ENCODE results near the gene SPINT1.

The SPINT1 gene

GRCh38 chr15:40843885-40844695, at the start of gene SPINT1:
TSS of gene SPINT1 (plus strand) at chr15:40844048. CDS start at chr15:40844555, 507 bp downstream.
- Histone ChIP-seq H3K27me3 (ENCODE audit: insufficient read depth, low read depth, severe bottlenecking) (no peaks in the 10 kb centered on the region), H3K27ac (no peak within 1 kb of the TSS), H3K36me3 (no peaks in the 10 kb centered on the region), H3K4me3 (ENCODE audit: low read depth, low read length) (no peak within 1 kb of the TSS), H3K9me3 (ENCODE audit: severe bottlenecking) (no peaks in the 10 kb centered on the region)
- TF ChIP-seq CTCF (IDR thresholded peaks at IDR 0.05; ENCODE audit: low read depth, low read length) = no peak
- DNase-seq = no peak

GRCh38 chr15:40796041-40796440, 47.8 kb upstream of the SPINT1 start:
- H3K4me3 ChIP-seq (ENCODE audit: low read depth, low read length) = no peak overlapping the region
- H3K27me3 ChIP-seq (ENCODE audit: insufficient read depth, low read depth, severe bottlenecking) = no peaks in the 10 kb centered on the region
- no peaks in the 10 kb centered on the region for H3K9me3 ChIP-seq (ENCODE audit: severe bottlenecking)
- DNase-seq = no peak
- H3K27ac ChIP-seq = no peak overlapping the region
- TF ChIP-seq CTCF (IDR thresholded peaks at IDR 0.05; ENCODE audit: low read depth, low read length) = no peak
- H3K36me3 ChIP-seq = no peaks in the 10 kb centered on the region; the same call in 1 of the 2 replicates

GRCh38 chr15:40796512-40796911, 47.3 kb upstream of the SPINT1 start:
- H3K36me3 ChIP-seq = no peaks in the 10 kb centered on the region; the same call in 1 of the 2 replicates
- H3K27ac ChIP-seq = no peak overlapping the region
- H3K9me3 ChIP-seq (ENCODE audit: severe bottlenecking) = no peaks in the 10 kb centered on the region
- no peak for TF ChIP-seq CTCF (IDR thresholded peaks at IDR 0.05; ENCODE audit: low read depth, low read length)
- H3K4me3 ChIP-seq (ENCODE audit: low read depth, low read length) = no peak overlapping the region
- no peak for DNase-seq
- H3K27me3 ChIP-seq (ENCODE audit: insufficient read depth, low read depth, severe bottlenecking) = no peaks in the 10 kb centered on the region

- no peaks in the 10 kb centered on the region for H3K9me3 ChIP-seq (ENCODE audit: severe bottlenecking)
These were observed 44.3 kb upstream of the SPINT1 start for GRCh38 chr15:40799523-40799922.

GRCh38 chr15:40803076-40803475, 40.8 kb upstream of the SPINT1 start:
- H3K27ac ChIP-seq = no peak overlapping the region
- H3K4me3 ChIP-seq (ENCODE audit: low read depth, low read length) = no peak overlapping the region
- no peak for TF ChIP-seq CTCF (IDR thresholded peaks at IDR 0.05; ENCODE audit: low read depth, low read length)
- no peaks in the 10 kb centered on the region; the same call in 1 of the 2 replicates for H3K36me3 ChIP-seq
- no peaks in the 10 kb centered on the region for H3K27me3 ChIP-seq (ENCODE audit: insufficient read depth, low read depth, severe bottlenecking)
- H3K9me3 ChIP-seq (ENCODE audit: severe bottlenecking) = no peaks in the 10 kb centered on the region
- DNase-seq = no peak

More at GRCh38 chr15:40799523-40799922, 44.3 kb upstream of the SPINT1 start:
- no peak for TF ChIP-seq CTCF (IDR thresholded peaks at IDR 0.05; ENCODE audit: low read depth, low read length)
- H3K36me3 ChIP-seq = no peaks in the 10 kb centered on the region
- H3K27me3 ChIP-seq (ENCODE audit: insufficient read depth, low read depth, severe bottlenecking) = no peaks in the 10 kb centered on the region
- no peak overlapping the region for H3K27ac ChIP-seq
- DNase-seq = no peak
- H3K4me3 ChIP-seq (ENCODE audit: low read depth, low read length) = no peak overlapping the region

Measured in WERI-Rb-1 (cell line).